Mammary microvascular endothelial cell (primary cell): ENCODE results near the gene CITED4. TPM values are rescaled to one million over a fixed set of nuclear protein-coding genes. Genes with fewer than 3 reads are reported as not detected.

Experiments
- total RNA-seq: library from RNA; depleted of rRNA; stranded (reverse); fragments of >200 nt; gene quantifications from 2 replicates; pipeline ENCODE4 v1.2.3, GENCODE V29; 2015

The CITED4 gene
- total RNA-seq, result 6.1 and 11.2 TPM in 2 replicates

GRCh38 chr1:40862008-40862863, at the start of gene CITED4:
CITED4 (minus strand) TSS chr1:40862363; CDS start chr1:40862127, 236 bp downstream.

Other genes with a start within 250 kb of the CITED4 start
- 0.10 and 0.20 TPM in 2 replicates for gene RIMS3, start 196.7 kb downstream of the CITED4 start, total RNA-seq
- 33.9 and 36.6 TPM in 2 replicates for gene NFYC, start 170.7 kb downstream of the CITED4 start, total RNA-seq
- not detected in 2 replicates for gene KCNQ4, start 78.6 kb downstream of the CITED4 start, total RNA-seq
- gene CTPS1, start 117.3 kb upstream of the CITED4 start, total RNA-seq, result 28.9 and 37.2 TPM in 2 replicates
- under 0.01 and 0.07 TPM in 2 replicates for gene SLFNL1, start 159.4 kb upstream of the CITED4 start, total RNA-seq